ENCODE measurements around the gene RNASEL.

Gene RNASEL

DNA sequence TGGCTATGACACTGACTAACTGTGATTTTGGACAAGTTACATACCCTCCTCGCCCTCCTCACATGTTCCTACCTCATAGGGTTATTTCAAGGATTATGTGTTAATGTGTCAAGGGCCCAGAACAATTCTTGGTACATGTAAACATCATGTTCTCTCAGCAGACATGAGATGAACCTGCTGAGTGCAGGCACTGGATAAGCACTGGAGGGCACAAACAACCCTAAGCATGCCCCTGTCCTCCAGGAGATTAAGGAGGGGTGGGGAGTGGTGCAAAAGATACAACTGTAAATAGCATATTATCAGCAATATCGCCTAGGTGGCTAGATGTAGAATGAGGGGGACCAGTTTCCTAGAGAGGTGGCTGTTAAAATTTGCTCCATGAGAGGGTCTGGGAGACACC, 32.9 kb upstream of the RNASEL start:
- Histone ChIP-seq H3K27me3 (ENCODE audit: control insufficient read depth, insufficient read depth, low read length, poor library complexity, severe bottlenecking) (peaks cover 9% of the 10 kb centered on the region), H3K9me3 (ENCODE audit: control insufficient read depth, low read length) (no peaks in the 10 kb centered on the region), H3K36me3 (ENCODE audit: control insufficient read depth, insufficient read depth, low read length) (no peaks in the 10 kb centered on the region), H3K4me3 (ENCODE audit: insufficient read depth, low read depth, low read length) (no peak overlapping the region), H3K4me1 (ENCODE audit: control insufficient read depth, insufficient read depth, low read length) (peaks cover 12% of the 10 kb centered on the region), H3K27ac (ENCODE audit: insufficient read depth, low read depth, low read length, poor library complexity, severe bottlenecking) (no peak overlapping the region)
- WGBS, 2 experiments, result 100% methylated on average over 2 of the region's 2 CpGs

DNA sequence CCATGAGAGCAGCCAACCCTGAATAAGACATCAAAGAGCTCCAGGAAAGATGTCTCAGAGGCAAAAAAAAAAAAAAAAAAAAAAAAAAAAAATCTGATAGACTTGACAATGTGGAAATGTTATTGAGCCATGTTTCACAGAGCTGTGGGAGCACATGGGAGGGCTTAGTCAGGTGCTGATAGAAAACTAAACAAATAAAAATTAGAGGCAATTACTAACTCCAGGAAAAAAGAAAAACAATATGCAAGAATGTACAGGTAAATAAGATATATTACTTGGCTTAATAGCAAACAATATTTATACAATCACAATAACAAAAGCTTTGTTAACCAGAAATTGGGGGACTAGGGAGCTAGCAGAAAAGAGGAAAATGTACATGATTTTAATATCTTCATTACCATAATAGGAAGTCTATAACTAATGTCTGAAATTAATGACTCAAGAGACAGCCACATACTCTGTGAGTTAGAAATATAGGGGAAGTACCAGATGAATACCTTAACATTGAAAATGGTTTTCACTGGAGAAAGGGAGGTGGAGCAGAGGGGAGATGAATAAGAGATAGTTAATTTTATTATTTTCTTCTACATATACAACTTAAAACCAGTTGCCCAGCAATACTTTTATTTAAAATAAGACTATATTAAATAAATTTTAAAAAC, 32.0 kb upstream of the RNASEL start:
- Histone ChIP-seq H3K4me1 (ENCODE audit: control insufficient read depth, insufficient read depth, low read length) (peaks cover 19% of the 10 kb centered on the region), H3K9me3 (ENCODE audit: control insufficient read depth, low read length) (no peaks in the 10 kb centered on the region), H3K36me3 (ENCODE audit: control insufficient read depth, insufficient read depth, low read length) (no peaks in the 10 kb centered on the region), H3K27ac (ENCODE audit: insufficient read depth, low read depth, low read length, poor library complexity, severe bottlenecking) (no peak overlapping the region), H3K4me3 (ENCODE audit: insufficient read depth, low read depth, low read length) (no peak overlapping the region), H3K27me3 (ENCODE audit: control insufficient read depth, insufficient read depth, low read length, poor library complexity, severe bottlenecking) (peaks cover 9% of the 10 kb centered on the region)

DNA sequence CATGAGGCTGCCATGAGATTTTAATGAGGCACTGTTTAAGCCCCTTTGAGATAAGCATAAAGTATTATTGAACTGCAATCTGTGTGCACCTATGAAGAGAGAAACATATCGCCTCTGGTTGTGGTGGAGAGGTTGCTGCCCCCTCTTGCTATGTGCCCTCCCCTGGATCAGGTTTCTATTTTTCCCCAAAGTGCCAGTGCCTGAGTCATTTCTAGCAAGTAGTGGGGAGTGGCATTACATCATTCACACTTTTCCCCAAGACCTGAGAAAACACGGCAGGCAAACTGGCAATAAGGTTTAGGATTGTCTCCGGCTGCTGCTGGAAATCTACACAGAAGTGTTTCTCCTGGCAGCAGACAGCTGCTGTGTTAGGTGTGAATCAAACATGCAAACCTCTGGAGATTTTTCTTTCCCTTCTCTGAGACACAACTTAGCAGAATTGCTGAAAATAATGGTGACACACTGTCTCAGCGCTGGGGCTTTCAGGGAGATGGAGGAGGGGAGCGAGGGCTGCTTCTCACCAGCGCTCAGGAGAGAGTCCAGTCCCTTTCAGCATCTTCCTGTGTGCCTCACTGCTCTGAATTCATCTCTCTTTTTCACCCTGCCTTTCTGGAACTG, 28.8 kb upstream of the RNASEL start:
- Histone ChIP-seq H3K27me3 (ENCODE audit: control insufficient read depth, insufficient read depth, low read length, poor library complexity, severe bottlenecking) (peaks cover 17% of the 10 kb centered on the region), H3K4me3 (ENCODE audit: insufficient read depth, low read depth, low read length) (no peak overlapping the region), H3K36me3 (ENCODE audit: control insufficient read depth, insufficient read depth, low read length) (no peaks in the 10 kb centered on the region), H3K4me1 (ENCODE audit: control insufficient read depth, insufficient read depth, low read length) (peaks cover 19% of the 10 kb centered on the region), H3K9me3 (ENCODE audit: control insufficient read depth, low read length) (no peaks in the 10 kb centered on the region), H3K27ac (ENCODE audit: insufficient read depth, low read depth, low read length, poor library complexity, severe bottlenecking) (no peak overlapping the region)
- WGBS, 2 experiments, result 50 to 53% methylated on average over 6 of the region's 6 CpGs

DNA sequence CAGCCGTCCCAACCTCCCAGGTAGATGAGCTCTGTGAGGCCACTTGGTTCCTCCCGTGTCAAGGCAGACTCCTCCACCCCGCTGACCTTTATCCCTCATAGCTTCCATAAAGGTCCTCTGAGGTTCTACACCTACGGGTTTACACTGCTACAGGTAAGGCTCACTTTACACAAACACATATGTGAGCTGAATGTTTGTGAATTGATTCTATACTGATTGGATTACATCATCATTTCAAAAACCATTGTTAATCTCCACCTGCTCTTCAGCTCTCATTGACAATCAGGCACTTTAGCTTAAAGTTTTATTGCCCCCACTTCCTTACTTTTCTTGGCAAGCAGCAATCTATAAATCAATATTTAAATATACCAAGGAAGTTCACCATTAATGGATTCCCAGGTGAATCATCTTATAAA, 28.0 kb upstream of the RNASEL start:
- H3K36me3 ChIP-seq (ENCODE audit: control insufficient read depth, insufficient read depth, low read length), result no peaks in the 10 kb centered on the region
- H3K27ac ChIP-seq (ENCODE audit: insufficient read depth, low read depth, low read length, poor library complexity, severe bottlenecking), result no peak overlapping the region
- H3K4me3 ChIP-seq (ENCODE audit: insufficient read depth, low read depth, low read length), result no peak overlapping the region
- 49 to 54% methylated on average over 4 of the region's 4 CpGs for WGBS, 2 experiments
- peaks cover 25% of the 10 kb centered on the region for H3K4me1 ChIP-seq (ENCODE audit: control insufficient read depth, insufficient read depth, low read length)
- peaks cover 17% of the 10 kb centered on the region for H3K27me3 ChIP-seq (ENCODE audit: control insufficient read depth, insufficient read depth, low read length, poor library complexity, severe bottlenecking)
- H3K9me3 ChIP-seq (ENCODE audit: control insufficient read depth, low read length), result no peaks in the 10 kb centered on the region

DNA sequence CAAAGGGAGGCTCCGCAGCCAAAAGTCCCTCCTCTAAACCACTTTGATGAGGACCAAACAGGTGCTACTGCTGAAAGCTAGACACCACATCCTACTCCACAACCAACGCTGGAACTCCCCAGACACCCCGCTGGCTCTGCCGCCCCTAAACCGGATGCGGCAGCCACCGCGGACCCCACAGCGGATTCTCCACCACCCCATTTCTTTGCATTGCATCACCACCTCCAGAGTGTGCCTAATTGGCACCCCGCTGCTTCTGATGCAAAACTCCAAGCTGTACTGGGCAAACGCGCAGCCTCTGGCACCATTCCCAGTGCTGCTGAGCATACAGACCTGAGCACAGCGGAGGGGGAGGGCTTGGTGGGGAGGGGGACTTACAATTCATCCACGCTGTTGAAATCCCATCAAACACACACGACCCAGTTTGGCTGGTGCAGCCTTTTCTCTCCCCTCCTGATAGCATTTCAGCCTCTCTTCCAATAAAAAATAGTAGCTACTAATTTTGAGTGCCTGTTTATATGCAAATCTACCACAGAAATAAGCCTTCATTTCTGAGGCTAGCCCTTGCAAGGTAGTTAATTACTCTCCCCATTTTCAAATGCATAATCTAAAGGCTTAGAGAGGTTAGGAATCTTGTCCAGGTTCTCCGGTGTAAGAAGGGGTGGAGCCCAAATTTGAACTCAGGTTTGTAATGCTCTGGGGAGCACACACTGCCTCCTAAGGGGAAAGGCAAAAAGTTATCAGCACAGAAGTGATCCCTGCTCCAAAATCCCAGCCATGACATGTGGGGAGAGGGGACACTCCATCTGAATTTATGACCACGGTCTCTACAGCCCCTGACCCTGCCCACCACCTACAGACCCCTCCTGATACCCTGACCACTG, 27.3 kb upstream of the RNASEL start:
- H3K27me3 ChIP-seq (ENCODE audit: control insufficient read depth, insufficient read depth, low read length, poor library complexity, severe bottlenecking), result peaks cover 17% of the 10 kb centered on the region
- peaks cover 31% of the 10 kb centered on the region for H3K4me1 ChIP-seq (ENCODE audit: control insufficient read depth, insufficient read depth, low read length)
- peak overlapping the region; percentile 35 for H3K4me3 ChIP-seq (ENCODE audit: insufficient read depth, low read depth, low read length)
- no peaks in the 10 kb centered on the region for H3K9me3 ChIP-seq (ENCODE audit: control insufficient read depth, low read length)
- peak overlapping the region; percentile 80 for H3K27ac ChIP-seq (ENCODE audit: insufficient read depth, low read depth, low read length, poor library complexity, severe bottlenecking)
- H3K36me3 ChIP-seq (ENCODE audit: control insufficient read depth, insufficient read depth, low read length), result no peaks in the 10 kb centered on the region
- 2 to 3% methylated on average over 17 of the region's 17 CpGs for WGBS, 2 experiments

DNA sequence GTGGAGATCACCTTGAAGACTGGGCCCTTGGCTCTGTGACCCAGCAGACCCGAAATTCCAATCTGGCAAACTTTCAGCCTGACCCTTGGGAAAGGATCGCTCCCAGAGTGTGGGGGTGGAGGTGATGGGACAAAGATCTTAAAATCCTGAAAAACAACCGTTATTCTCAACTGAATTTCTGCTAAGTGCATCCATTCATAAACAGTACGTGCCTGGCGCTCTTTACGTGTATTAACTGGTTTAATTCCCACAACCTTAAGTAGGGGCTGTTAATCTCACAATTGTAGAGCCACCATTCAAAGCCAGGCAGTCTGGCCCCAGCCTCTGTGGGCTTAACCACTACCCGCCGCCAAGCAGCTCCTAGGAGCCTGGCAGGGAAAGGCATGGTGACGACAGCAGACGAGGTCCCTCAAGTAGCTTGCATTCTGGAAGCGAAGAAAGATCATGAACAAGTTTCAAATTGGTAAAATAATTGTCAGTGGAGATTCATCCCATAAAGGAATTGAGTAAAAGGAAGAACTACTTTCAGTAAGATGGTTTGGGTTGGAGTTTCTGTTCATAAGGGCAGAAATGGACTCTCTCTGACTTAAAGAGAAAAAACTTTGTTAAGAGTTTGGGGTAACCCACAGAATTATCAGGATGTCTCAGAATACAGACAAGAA, 26.5 kb upstream of the RNASEL start:
- Histone ChIP-seq H3K9me3 (ENCODE audit: control insufficient read depth, low read length) (no peaks in the 10 kb centered on the region), H3K27ac (ENCODE audit: insufficient read depth, low read depth, low read length, poor library complexity, severe bottlenecking) (peak overlapping the region; percentile 80), H3K4me3 (ENCODE audit: insufficient read depth, low read depth, low read length) (peak overlapping the region; percentile 35), H3K27me3 (ENCODE audit: control insufficient read depth, insufficient read depth, low read length, poor library complexity, severe bottlenecking) (peaks cover 17% of the 10 kb centered on the region), H3K36me3 (ENCODE audit: control insufficient read depth, insufficient read depth, low read length) (no peaks in the 10 kb centered on the region), H3K4me1 (ENCODE audit: control insufficient read depth, insufficient read depth, low read length) (peaks cover 39% of the 10 kb centered on the region)
- 4 to 6% methylated on average over 11 of the region's 11 CpGs for WGBS, 2 experiments

DNA sequence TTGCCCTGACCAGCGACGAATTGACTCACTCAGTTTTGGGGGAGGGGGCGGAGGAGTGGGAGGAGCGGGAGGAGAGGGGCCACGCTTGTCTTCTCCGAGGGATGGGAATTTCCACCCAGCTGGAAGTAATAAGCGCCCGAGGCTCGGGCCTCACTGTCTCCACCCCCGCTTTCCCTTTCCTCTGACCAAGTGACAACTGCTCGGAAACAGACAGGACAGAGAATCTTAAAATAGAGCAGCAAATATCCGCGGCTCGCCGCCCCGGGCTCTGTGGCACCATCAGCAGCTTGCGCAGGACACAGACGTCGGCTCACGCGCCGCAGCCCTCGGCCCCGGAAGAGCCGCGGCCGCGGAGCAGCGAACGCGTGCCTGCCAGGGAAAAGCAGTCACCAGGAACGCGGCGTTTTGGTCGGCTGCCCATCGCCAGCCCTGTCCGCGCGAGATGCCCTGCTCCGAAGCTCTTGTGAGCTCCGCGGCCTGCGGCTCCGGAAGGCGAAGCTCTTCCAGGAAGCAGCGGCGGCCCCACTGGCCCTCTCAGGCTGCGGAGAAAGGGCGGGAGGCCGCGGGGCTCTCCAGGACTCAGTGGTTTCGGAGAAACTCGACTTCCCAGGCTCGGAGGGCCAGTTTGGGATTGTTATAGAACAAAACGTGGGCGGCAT, 25.9 kb upstream of the RNASEL start:
- H3K36me3 ChIP-seq (ENCODE audit: control insufficient read depth, insufficient read depth, low read length), result no peaks in the 10 kb centered on the region
- peak overlapping the region; percentile 80 for H3K27ac ChIP-seq (ENCODE audit: insufficient read depth, low read depth, low read length, poor library complexity, severe bottlenecking)
- peaks cover 41% of the 10 kb centered on the region for H3K4me1 ChIP-seq (ENCODE audit: control insufficient read depth, insufficient read depth, low read length)
- WGBS, 2 experiments, result 1% methylated on average over 56 of the region's 56 CpGs
- peaks cover 17% of the 10 kb centered on the region for H3K27me3 ChIP-seq (ENCODE audit: control insufficient read depth, insufficient read depth, low read length, poor library complexity, severe bottlenecking)
- H3K9me3 ChIP-seq (ENCODE audit: control insufficient read depth, low read length), result no peaks in the 10 kb centered on the region
- H3K4me3 ChIP-seq (ENCODE audit: insufficient read depth, low read depth, low read length), result peak overlapping the region; percentile 35

DNA sequence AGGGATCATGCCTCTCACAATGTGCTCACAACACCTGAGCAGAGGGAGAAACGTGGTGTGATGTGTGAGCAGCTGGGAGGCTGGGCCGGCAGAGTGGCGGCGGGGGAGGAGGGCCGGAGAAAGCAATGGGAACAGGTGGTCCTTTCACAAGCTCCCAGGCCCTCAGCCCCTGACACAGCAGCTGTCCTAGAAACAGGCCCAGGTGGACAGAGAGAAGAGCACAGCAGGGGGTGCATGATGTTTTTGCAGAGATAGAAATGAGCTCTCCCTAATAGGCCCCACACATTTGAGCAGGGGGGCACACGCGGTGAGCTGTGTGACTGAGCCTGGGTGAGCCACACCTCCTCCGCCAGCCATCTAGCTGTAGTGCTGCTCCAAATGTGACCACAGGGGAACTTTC, 22.7 kb upstream of the RNASEL start:
- WGBS, 2 experiments, result 41% methylated on average over 8 of the region's 8 CpGs

DNA sequence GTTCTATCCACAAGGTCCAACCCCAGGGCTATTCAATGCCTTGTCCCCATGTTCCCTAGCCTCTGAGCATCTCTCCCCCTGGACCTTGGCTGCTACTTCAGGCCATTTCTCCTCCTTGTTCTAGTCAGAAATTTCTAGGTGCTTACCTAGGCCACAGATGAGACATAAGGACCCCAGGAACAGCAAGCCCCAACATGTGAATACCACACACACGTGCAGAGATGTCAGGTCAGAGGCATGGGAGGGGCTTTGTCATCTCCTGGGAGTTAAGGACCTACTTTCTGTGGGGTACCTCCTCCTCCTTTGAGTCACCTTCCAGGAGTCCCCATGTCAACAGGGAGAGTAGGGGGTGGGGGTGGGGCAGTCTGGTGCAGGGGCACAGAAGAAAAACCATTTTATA, 22.3 kb upstream of the RNASEL start:
- Histone ChIP-seq H3K4me3 (ENCODE audit: insufficient read depth, low read depth, low read length) (no peak overlapping the region), H3K27me3 (ENCODE audit: control insufficient read depth, insufficient read depth, low read length, poor library complexity, severe bottlenecking) (peaks cover 8% of the 10 kb centered on the region), H3K27ac (ENCODE audit: insufficient read depth, low read depth, low read length, poor library complexity, severe bottlenecking) (no peak overlapping the region), H3K9me3 (ENCODE audit: control insufficient read depth, low read length) (no peaks in the 10 kb centered on the region), H3K36me3 (ENCODE audit: control insufficient read depth, insufficient read depth, low read length) (no peaks in the 10 kb centered on the region), H3K4me1 (ENCODE audit: control insufficient read depth, insufficient read depth, low read length) (peaks cover 34% of the 10 kb centered on the region)
- 33 to 71% methylated on average over 1 of the region's 1 CpG for WGBS, 2 experiments

More for the DNA sequence above, 22.7 kb upstream of the RNASEL start:
- no peaks in the 10 kb centered on the region for H3K36me3 ChIP-seq (ENCODE audit: control insufficient read depth, insufficient read depth, low read length)
- peaks cover 34% of the 10 kb centered on the region for H3K4me1 ChIP-seq (ENCODE audit: control insufficient read depth, insufficient read depth, low read length)
- no peak overlapping the region for H3K27ac ChIP-seq (ENCODE audit: insufficient read depth, low read depth, low read length, poor library complexity, severe bottlenecking)
- H3K27me3 ChIP-seq (ENCODE audit: control insufficient read depth, insufficient read depth, low read length, poor library complexity, severe bottlenecking), result peaks cover 8% of the 10 kb centered on the region
- H3K4me3 ChIP-seq (ENCODE audit: insufficient read depth, low read depth, low read length), result no peak overlapping the region
- no peaks in the 10 kb centered on the region for H3K9me3 ChIP-seq (ENCODE audit: control insufficient read depth, low read length)

Measured in ectodermal cell (in vitro differentiated cells).